H9 (cell line): ENCODE data around the gene OR2T27. TPM values are rescaled to one million over a fixed set of nuclear protein-coding genes. Genes with fewer than 3 reads are reported as not detected.
"Not testable (repeated sequence)": the region's sequence is repeated elsewhere in the genome, so short reads cannot be mapped to it uniquely, and the experiment has no call there.

Experiments
- DNase-seq: peaks from one replicate; pipeline ENCODE4 v3.0.0-alpha.2; 2017
- H2AFZ ChIP-seq: one replicate; pipeline ENCODE4 v1.6.1; 2013; ENCODE audit warnings: mild to moderate bottlenecking, low read length, control low read depth, moderate library complexity
- H2AK5ac ChIP-seq: 2 replicates; pipeline ENCODE4 v1.6.1; 2013; ENCODE audit warnings: low read length, control low read depth, mixed read lengths; ENCODE audit not compliant: insufficient read length
- H2BK120ac ChIP-seq: one replicate; pipeline ENCODE4 v1.6.1; 2013; ENCODE audit warnings: low read depth, mild to moderate bottlenecking, low read length, control low read depth, inconsistent platforms; ENCODE audit not compliant: poor library complexity, severe bottlenecking
- H2BK12ac ChIP-seq: 2 replicates; pipeline ENCODE4 v1.6.1; 2013; ENCODE audit warnings: low read length, control low read depth, mixed read lengths, low read depth; ENCODE audit not compliant: insufficient read length
- H2BK15ac ChIP-seq: 2 replicates; pipeline ENCODE4 v1.6.1; 2013; ENCODE audit warnings: low read depth, low read length, control low read depth
- H2BK20ac ChIP-seq: one replicate; pipeline ENCODE4 v1.6.1; 2013; ENCODE audit warnings: low read depth, mild to moderate bottlenecking, low read length, control low read depth, inconsistent platforms; ENCODE audit not compliant: poor library complexity, severe bottlenecking
- H2BK5ac ChIP-seq: 2 replicates; pipeline ENCODE4 v1.6.1; 2013; ENCODE audit warnings: low read length, control low read depth, mixed read lengths; ENCODE audit not compliant: insufficient read length
- H3K14ac ChIP-seq: 2 replicates; pipeline ENCODE4 v1.6.1; 2013; ENCODE audit warnings: low read length, control low read depth; ENCODE audit not compliant: insufficient read depth
- H3K18ac ChIP-seq: 2 replicates; pipeline ENCODE4 v1.6.1; 2013; ENCODE audit warnings: low read depth, mild to moderate bottlenecking, mixed read lengths, low read length, control low read depth; ENCODE audit not compliant: insufficient read length
- H3K23ac ChIP-seq: 2 replicates; pipeline ENCODE4 v1.6.1; 2013; ENCODE audit warnings: low read length, control low read depth, mixed read lengths, low read depth; ENCODE audit not compliant: insufficient read length
- H3K23me2 ChIP-seq: 2 replicates; pipeline ENCODE4 v1.6.1; 2013; ENCODE audit warnings: low read depth, mild to moderate bottlenecking, mixed read lengths, low read length, control low read depth; ENCODE audit not compliant: insufficient read length, poor library complexity, severe bottlenecking
- H3K27ac ChIP-seq: 2 replicates; pipeline ENCODE4 v1.5.1; 2013; ENCODE audit warnings: low read length, control low read depth, mixed read lengths, low read depth; ENCODE audit not compliant: insufficient read length
- H3K27me3 ChIP-seq: 2 replicates; pipeline ENCODE4 v1.6.1; 2013; ENCODE audit warnings: low read length, control low read depth, inconsistent platforms; ENCODE audit not compliant: insufficient read depth
- H3K4ac ChIP-seq: 2 replicates; pipeline ENCODE4 v1.6.1; 2013; ENCODE audit warnings: low read depth, mild to moderate bottlenecking, control low read depth, inconsistent platforms, low read length, moderate library complexity
- H3K4me1 ChIP-seq: 2 replicates; pipeline ENCODE4 v1.6.1; 2013; ENCODE audit warnings: low read length, control low read depth, inconsistent platforms; ENCODE audit not compliant: insufficient read depth
- H3K4me2 ChIP-seq: 2 replicates; pipeline ENCODE4 v1.6.1; 2013; ENCODE audit warnings: low read length, control low read depth, mixed read lengths; ENCODE audit not compliant: insufficient read length, insufficient read depth
- H3K56ac ChIP-seq: 2 replicates; pipeline ENCODE4 v1.6.1; 2013; ENCODE audit warnings: low read depth, mild to moderate bottlenecking, mixed read lengths, low read length, control low read depth; ENCODE audit not compliant: insufficient read length
- H3K79me1 ChIP-seq: 2 replicates; pipeline ENCODE4 v1.6.1; 2013; ENCODE audit warnings: low read depth, mild to moderate bottlenecking, moderate library complexity, low read length, control low read depth, inconsistent platforms; ENCODE audit not compliant: insufficient read depth, poor library complexity, severe bottlenecking
- H3K79me2 ChIP-seq: 2 replicates; pipeline ENCODE4 v1.6.1; 2013; ENCODE audit warnings: low read length, control low read depth, inconsistent platforms; ENCODE audit not compliant: insufficient read depth
- H3K9ac ChIP-seq: 2 replicates; pipeline ENCODE4 v1.6.1; 2013; ENCODE audit warnings: low read length, control low read depth, mixed read lengths; ENCODE audit not compliant: insufficient read length; ENCODE audit errors: extremely low read depth
- H3K9me3 ChIP-seq: one replicate; pipeline ENCODE4 v1.6.1; 2013; ENCODE audit warnings: low read depth, low read length, inconsistent platforms; ENCODE audit not compliant: control insufficient read depth
- H3T11ph ChIP-seq: one replicate; pipeline ENCODE4 v1.6.1; 2013; ENCODE audit warnings: mild to moderate bottlenecking, low read length, control low read depth, inconsistent platforms
- H4K20me1 ChIP-seq: one replicate; pipeline ENCODE4 v1.6.1; 2013; ENCODE audit not compliant: control insufficient read depth, insufficient read length, insufficient read depth
- H4K5ac ChIP-seq: 2 replicates; pipeline ENCODE4 v1.6.1; 2013; ENCODE audit warnings: low read depth, mild to moderate bottlenecking, mixed read lengths, low read length, control low read depth; ENCODE audit not compliant: insufficient read length
- H4K8ac ChIP-seq: replicated peaks from 2 replicates; pipeline ENCODE4 v1.6.1; 2013; ENCODE audit warnings: low read length, control low read depth, mixed read lengths, low read depth; ENCODE audit not compliant: insufficient read length
- H4K91ac ChIP-seq: 2 replicates; pipeline ENCODE4 v1.6.1; 2013; ENCODE audit warnings: low read depth, mild to moderate bottlenecking, moderate library complexity, mixed read lengths, low read length, control low read depth; ENCODE audit not compliant: insufficient read length
- H3K27ac Mint-ChIP-seq, 3 experiments: 2 replicates in 2 of 3; 3 replicates in 1 of 3; pipeline ENCODE4 v1.8.0; 2020 to 2021; ENCODE audit warnings: mixed read lengths in 3 of 3, mild to moderate bottlenecking in 1 of 3, moderate library complexity in 1 of 3
- H3K27me3 Mint-ChIP-seq: 2 replicates; pipeline ENCODE4 v1.8.0; 2021; ENCODE audit warnings: low read depth, mild to moderate bottlenecking, moderate library complexity, mixed read lengths
- H3K36me3 Mint-ChIP-seq, 3 experiments: 2 replicates in 2 of 3; 3 replicates in 1 of 3; pipeline ENCODE4 v1.8.0; 2020 to 2021; ENCODE audit warnings: low read depth in 3 of 3, mixed read lengths in 3 of 3; ENCODE audit not compliant: insufficient read depth in 1 of 3
- H3K4me1 Mint-ChIP-seq, 2 experiments: 2 replicates each; pipeline ENCODE4 v1.8.0; 2020; ENCODE audit warnings: mixed read lengths in 2 of 2
- H3K4me3 Mint-ChIP-seq, 2 experiments: 2 replicates in 1 of 2; 3 replicates in 1 of 2; pipeline ENCODE4 v1.8.0; 2020 to 2021; ENCODE audit warnings: mild to moderate bottlenecking in 2 of 2, mixed read lengths in 2 of 2, moderate library complexity in 1 of 2
- H3K9me3 Mint-ChIP-seq, 2 experiments: 2 replicates in 1 of 2; 3 replicates in 1 of 2; pipeline ENCODE4 v1.8.0; 2020; ENCODE audit warnings: mild to moderate bottlenecking in 2 of 2, mixed read lengths in 2 of 2, moderate library complexity in 1 of 2
- WGBS: extraction: QIAGEN DNeasy Blood & Tissue Kit; methylation state at CpG from one replicate; pipeline ENCODE4 v1.1.7; 2013; ENCODE audit warnings: missing lambda C conversion rate, low lambda C conversion rate, mixed read lengths; ENCODE audit not compliant: insufficient read length; ENCODE audit errors: extremely low coverage; 5-methylcytosine and 5-hydroxymethylcytosine counted together
- total RNA-seq: library from RNA; stranded (reverse); gene quantifications from 2 replicates; pipeline ENCODE4 v1.2.1, GENCODE V29; 2021
- TF ChIP-seq, protein P1 (sequence below): fragments of 200-600 bp; sonication (generic); conservative IDR thresholded peaks from 3 replicates; pipeline ENCODE4 v1.8.0; 2021; ENCODE audit warnings: antibody characterized with exemption, mild to moderate bottlenecking

OR2T27 gene
- total RNA-seq, 1 experiment from 2014 or later, result not detected

- no peak overlapping the region for H2BK20ac ChIP-seq
- no peak overlapping the region for H2BK15ac ChIP-seq
- no peaks in the 10 kb centered on the region for H3K79me2 ChIP-seq
- no peaks in the 10 kb centered on the region for H3K27me3 ChIP-seq
- H3K4me1 ChIP-seq, result no peaks in the 10 kb centered on the region
- H3K18ac ChIP-seq, result no peak overlapping the region
- H3K9ac ChIP-seq, result no peak overlapping the region
- no peak overlapping the region for H3K27ac Mint-ChIP-seq
- WGBS, result no CpG with 5 or more reads among the region's 1 CpG
- no peak overlapping the region for H3K4ac ChIP-seq
- no peak overlapping the region for H3K4me2 ChIP-seq
- no peaks in the 10 kb centered on the region for H4K20me1 ChIP-seq
- peaks cover 50% of the 10 kb centered on the region for H3K9me3 ChIP-seq
- no peak overlapping the region for H2BK5ac ChIP-seq
- no peak for DNase-seq
- no peak overlapping the region for H4K5ac ChIP-seq
- H3K14ac ChIP-seq, result no peak overlapping the region
- H2BK12ac ChIP-seq, result no peak overlapping the region
- no peak overlapping the region for H4K8ac ChIP-seq
- no peak overlapping the region for H4K91ac ChIP-seq
- H2AFZ ChIP-seq, result no peak overlapping the region
- no peak overlapping the region for H2BK120ac ChIP-seq
- no peaks in the 10 kb centered on the region for H3K4me1 Mint-ChIP-seq
- no peak overlapping the region for H3K27ac ChIP-seq
- peaks cover 1% of the 10 kb centered on the region for H3K27me3 Mint-ChIP-seq
- H3K23ac ChIP-seq, result no peak overlapping the region
- no peaks in the 10 kb centered on the region for H3K79me1 ChIP-seq
- H3T11ph ChIP-seq, result no peak overlapping the region
- H3K9me3 Mint-ChIP-seq, result peaks cover 58 to 60% of the 10 kb centered on the region in 2 experiments
- H2AK5ac ChIP-seq, result no peak overlapping the region
- TF ChIP-seq, protein P1, sequence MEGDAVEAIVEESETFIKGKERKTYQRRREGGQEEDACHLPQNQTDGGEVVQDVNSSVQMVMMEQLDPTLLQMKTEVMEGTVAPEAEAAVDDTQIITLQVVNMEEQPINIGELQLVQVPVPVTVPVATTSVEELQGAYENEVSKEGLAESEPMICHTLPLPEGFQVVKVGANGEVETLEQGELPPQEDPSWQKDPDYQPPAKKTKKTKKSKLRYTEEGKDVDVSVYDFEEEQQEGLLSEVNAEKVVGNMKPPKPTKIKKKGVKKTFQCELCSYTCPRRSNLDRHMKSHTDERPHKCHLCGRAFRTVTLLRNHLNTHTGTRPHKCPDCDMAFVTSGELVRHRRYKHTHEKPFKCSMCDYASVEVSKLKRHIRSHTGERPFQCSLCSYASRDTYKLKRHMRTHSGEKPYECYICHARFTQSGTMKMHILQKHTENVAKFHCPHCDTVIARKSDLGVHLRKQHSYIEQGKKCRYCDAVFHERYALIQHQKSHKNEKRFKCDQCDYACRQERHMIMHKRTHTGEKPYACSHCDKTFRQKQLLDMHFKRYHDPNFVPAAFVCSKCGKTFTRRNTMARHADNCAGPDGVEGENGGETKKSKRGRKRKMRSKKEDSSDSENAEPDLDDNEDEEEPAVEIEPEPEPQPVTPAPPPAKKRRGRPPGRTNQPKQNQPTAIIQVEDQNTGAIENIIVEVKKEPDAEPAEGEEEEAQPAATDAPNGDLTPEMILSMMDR, result no peak
- H3K36me3 Mint-ChIP-seq, result peaks cover 0 to 13% (median 3%) of the 10 kb centered on the region in 3 experiments; a peak in 4 of 7 replicates
- no peaks in the 10 kb centered on the region for H3K23me2 ChIP-seq
- no peak overlapping the region for H3K56ac ChIP-seq
- no peak overlapping the region for H3K4me3 Mint-ChIP-seq
Observed at GRCh38 chr1:248670003-248670402, 14.7 kb upstream of the OR2T27 start.

DNA sequence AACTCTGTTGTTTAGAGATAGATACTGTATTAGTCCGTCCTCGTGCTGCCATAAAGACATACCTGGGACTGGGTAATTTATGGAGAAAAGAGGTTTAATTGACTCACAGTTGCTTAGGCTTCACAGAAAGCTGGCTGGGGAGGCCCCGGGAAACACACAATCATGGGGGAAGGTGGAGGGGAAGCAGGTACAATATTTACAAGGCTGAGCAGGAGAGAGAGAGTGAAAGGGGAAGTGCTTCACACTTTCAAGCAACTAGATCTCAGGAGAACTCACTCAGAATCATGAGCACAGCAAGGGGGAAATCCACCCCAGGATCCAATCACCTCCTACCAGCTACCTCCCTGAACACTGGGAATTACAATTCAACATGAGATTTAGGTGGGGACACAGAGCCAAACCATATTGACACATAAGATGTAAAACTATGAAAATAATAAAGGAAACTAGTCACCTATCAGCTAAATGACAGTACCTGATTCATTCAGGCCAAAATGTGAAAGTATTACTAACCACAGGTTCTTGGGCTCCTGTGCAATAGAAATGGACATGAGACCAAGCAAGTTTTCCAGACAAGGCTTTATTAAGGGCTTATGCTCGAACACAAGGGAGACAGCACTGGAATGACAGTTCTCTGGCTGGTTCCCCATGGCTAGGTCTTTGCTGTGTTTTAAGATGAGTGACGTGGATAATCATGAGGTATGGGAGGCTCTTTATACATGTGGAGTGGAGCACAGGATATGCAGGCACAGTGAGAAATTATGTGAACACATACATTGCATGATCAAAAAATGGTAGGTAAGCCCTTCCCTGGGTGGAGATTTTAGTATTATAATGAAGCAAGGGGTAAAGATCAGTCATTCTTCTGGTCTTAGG, 8.4 kb upstream of the OR2T27 start:
- not testable (repeated sequence) for H3K27me3 Mint-ChIP-seq, H2BK20ac ChIP-seq, H3K27ac ChIP-seq, H3K4ac ChIP-seq, H4K20me1 ChIP-seq, H3K4me1 ChIP-seq, H2BK15ac ChIP-seq, H2BK12ac ChIP-seq, H4K91ac ChIP-seq, H3K23ac ChIP-seq, H3K14ac ChIP-seq, H3K23me2 ChIP-seq, H2BK5ac ChIP-seq, H2AK5ac ChIP-seq, H4K8ac ChIP-seq, H3K18ac ChIP-seq, H3K27me3 ChIP-seq, H2BK120ac ChIP-seq, DNase-seq, H3K56ac ChIP-seq, H3K4me2 ChIP-seq, H3K79me1 ChIP-seq, H2AFZ ChIP-seq, H3K4me3 Mint-ChIP-seq, H3K4me1 Mint-ChIP-seq, H4K5ac ChIP-seq, H3T11ph ChIP-seq, H3K79me2 ChIP-seq, H3K27ac Mint-ChIP-seq, H3K9ac ChIP-seq
- Mint-ChIP-seq H3K9me3 (peaks cover 76 to 78% of the 10 kb centered on the region in 2 experiments), H3K36me3 (peaks cover 0 to 25% (median 0%) of the 10 kb centered on the region in 3 experiments; a peak in 5 of 7 replicates)
- peaks cover 31% of the 10 kb centered on the region for H3K9me3 ChIP-seq
- WGBS, result no CpG with 5 or more reads among the region's 5 CpGs
